ENCODE data around the gene HERC3.

Gene HERC3

DNA sequence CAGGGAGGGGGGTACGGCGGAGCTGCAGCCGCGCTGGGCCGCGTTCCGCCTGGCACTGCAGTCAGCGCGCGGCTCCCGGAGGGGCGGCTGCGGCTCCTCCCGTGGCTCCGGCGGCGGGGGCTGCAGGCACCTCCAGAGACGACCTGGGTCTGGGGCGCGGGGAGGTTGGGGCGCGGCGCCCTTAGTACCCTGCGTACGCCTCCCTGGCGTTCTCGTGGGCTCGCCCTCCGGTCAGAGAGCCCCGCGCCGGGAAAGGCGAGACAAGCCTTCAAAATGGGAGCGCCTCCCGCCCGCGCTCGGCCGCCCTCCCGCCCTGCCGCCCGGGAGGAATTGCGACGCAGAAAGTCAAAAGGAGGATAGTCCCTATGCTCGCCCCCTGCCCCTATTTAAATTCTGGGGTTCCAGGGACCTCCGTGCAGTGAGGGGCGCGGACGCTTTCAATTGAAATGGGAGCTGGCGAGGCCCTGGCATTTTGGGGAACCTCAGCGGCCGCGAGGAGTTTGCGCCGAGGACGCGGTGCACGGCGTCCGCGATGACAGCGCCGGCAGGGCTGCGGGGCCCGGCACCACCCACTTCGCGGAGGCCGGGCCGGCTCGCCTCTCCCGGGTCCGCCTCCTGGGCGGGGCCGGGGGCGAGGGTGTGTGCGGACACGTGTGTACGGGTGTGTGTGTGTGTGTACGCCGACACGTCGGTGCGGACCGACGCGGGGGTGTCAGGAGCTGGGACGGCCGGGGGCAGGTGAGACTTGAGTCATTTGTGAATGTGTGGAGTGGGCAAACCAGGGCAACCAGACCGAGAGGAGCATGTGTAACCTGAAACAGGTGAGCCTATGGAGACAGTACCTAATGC lies 544 bp downstream of the HERC3 start:
- Histone ChIP-seq H2AFZ (ENCODE audit: insufficient read depth, low read length, poor library complexity) (peak overlapping the region; percentile 79), H3K79me2 (ENCODE audit: control insufficient read depth, insufficient read depth, low read length, poor library complexity) (no peaks in the 10 kb centered on the region), H4K12ac (ENCODE audit: low read depth, low read length) (peak overlapping the region; percentile 11), H3K27me3 (ENCODE audit: insufficient read depth, low read length) (peaks cover 2% of the 10 kb centered on the region), H2BK5ac (ENCODE audit: low read depth, low read length, poor library complexity) (no peak overlapping the region), H3K27ac (ENCODE audit: low read depth, low read length) (no peak overlapping the region), H2BK120ac (ENCODE audit: insufficient read depth, low read length, poor library complexity) (no peak overlapping the region), H3K9me3 (ENCODE audit: insufficient read depth, low read depth, low read length) (no peaks in the 10 kb centered on the region), H3K4me2 (ENCODE audit: low read length) (peak overlapping the region; percentile 100), H4K8ac (ENCODE audit: low read depth, low read length) (peak overlapping the region; percentile 59), H2BK12ac (ENCODE audit: low read length) (no peak overlapping the region), H3K9ac (ENCODE audit: low read length) (no peak overlapping the region), H3K23ac (ENCODE audit: low read length) (no peak overlapping the region), H2AK5ac (ENCODE audit: low read length) (no peak overlapping the region), H3K14ac (ENCODE audit: low read length) (no peak overlapping the region), H3K36me3 (ENCODE audit: control insufficient read depth in 1 of 2, insufficient read depth in 2 of 2, low read length in 2 of 2) (no peaks in the 10 kb centered on the region), H3K4ac (ENCODE audit: low read depth, low read length) (no peak overlapping the region), H3K79me1 (ENCODE audit: low read length) (peaks cover 6% of the 10 kb centered on the region), H4K91ac (ENCODE audit: low read depth, low read length) (no peak overlapping the region), H3K18ac (ENCODE audit: low read length) (peak overlapping the region; percentile 30), H3K4me1 (ENCODE audit: control insufficient read depth in 1 of 2, insufficient read depth in 2 of 2, low read length in 2 of 2) (no peaks in the 10 kb centered on the region), H3K4me3 (ENCODE audit: low read depth, low read length) (peak overlapping the region; percentile 85)
- WGBS (ENCODE audit: extremely low coverage, insufficient coverage, insufficient read length) = no CpG with 5 or more reads among the region's 89 CpGs
- peak; percentile 85 to 88 for DNase-seq

DNA sequence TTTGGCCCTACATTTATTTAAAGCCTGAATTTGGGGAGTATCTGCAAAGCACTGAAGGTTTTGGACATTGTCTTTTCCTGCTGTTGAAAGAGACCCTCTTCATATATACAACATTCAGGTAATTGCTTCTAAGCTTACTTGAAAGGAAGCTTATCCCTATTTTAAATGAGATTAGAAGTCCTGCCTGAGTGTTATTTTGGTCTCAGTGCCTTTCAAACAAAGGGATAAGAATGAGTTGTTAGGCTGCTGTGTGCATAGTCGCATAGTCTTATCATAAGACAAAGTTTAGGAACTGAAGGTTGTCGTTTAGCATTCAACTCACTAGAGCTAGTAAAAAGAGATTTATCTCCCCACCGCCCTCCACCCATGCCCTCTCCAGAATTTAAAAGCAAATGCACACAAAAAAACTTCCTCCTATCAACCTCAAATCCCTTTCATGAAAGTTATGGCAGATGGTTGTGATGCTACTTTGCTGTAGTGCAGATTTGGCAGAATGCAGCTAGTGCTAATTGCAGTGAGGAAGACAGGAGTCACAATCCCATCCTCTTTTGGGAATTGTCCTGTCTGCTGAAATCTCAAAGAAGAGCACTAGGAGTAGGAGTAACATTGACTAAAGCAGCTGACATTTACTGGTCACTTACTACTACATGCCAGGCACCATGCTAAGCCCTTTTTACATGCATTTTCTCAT lies 5.8 kb downstream of the HERC3 start:
- no peak for DNase-seq
- Histone ChIP-seq H3K4me2 (ENCODE audit: low read length) (no peak overlapping the region), H2BK5ac (ENCODE audit: low read depth, low read length, poor library complexity) (no peak overlapping the region), H3K27ac (ENCODE audit: low read depth, low read length) (no peak overlapping the region), H4K8ac (ENCODE audit: low read depth, low read length) (no peak overlapping the region), H2BK12ac (ENCODE audit: low read length) (no peak overlapping the region), H2BK120ac (ENCODE audit: insufficient read depth, low read length, poor library complexity) (no peak overlapping the region), H3K9ac (ENCODE audit: low read length) (no peak overlapping the region), H2AK5ac (ENCODE audit: low read length) (no peak overlapping the region), H3K9me3 (ENCODE audit: insufficient read depth, low read depth, low read length) (no peaks in the 10 kb centered on the region), H3K23ac (ENCODE audit: low read length) (no peak overlapping the region), H4K91ac (ENCODE audit: low read depth, low read length) (no peak overlapping the region), H3K4me3 (ENCODE audit: low read depth, low read length) (no peak overlapping the region), H3K4me1 (ENCODE audit: control insufficient read depth in 1 of 2, insufficient read depth in 2 of 2, low read length in 2 of 2) (no peaks in the 10 kb centered on the region), H2AFZ (ENCODE audit: insufficient read depth, low read length, poor library complexity) (no peak overlapping the region), H3K36me3 (ENCODE audit: control insufficient read depth in 1 of 2, insufficient read depth in 2 of 2, low read length in 2 of 2) (no peaks in the 10 kb centered on the region), H3K79me2 (ENCODE audit: control insufficient read depth, insufficient read depth, low read length, poor library complexity) (no peaks in the 10 kb centered on the region), H3K18ac (ENCODE audit: low read length) (no peak overlapping the region), H3K14ac (ENCODE audit: low read length) (no peak overlapping the region), H3K79me1 (ENCODE audit: low read length) (no peaks in the 10 kb centered on the region), H3K27me3 (ENCODE audit: insufficient read depth, low read length) (no peaks in the 10 kb centered on the region), H4K12ac (ENCODE audit: low read depth, low read length) (no peak overlapping the region), H3K4ac (ENCODE audit: low read depth, low read length) (no peak overlapping the region)
- WGBS (ENCODE audit: extremely low coverage, insufficient coverage, insufficient read length) = no CpG with 5 or more reads among the region's 3 CpGs

DNA sequence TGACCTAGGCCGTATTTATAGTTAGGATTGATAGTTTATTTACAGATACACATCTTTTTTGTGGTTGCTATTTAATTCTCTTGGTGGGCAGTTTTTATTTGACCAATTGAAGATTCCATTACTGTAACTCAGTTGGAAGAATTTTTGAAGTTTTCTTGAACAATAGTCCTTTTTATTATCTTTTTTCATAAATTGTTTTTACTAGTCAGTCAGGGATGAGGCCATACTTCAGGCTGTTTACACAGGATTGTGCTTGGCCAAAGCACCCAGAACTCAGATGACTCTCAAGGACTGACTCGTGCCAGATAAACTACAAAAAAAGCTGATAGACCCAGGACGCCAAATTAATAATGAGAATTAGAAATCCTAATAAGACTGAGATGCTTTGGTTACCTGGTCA lies 7.0 kb downstream of the HERC3 start:
- H3K9me3 ChIP-seq (ENCODE audit: insufficient read depth, low read depth, low read length) = no peaks in the 10 kb centered on the region
- WGBS (ENCODE audit: extremely low coverage, insufficient coverage, insufficient read length) = no CpG with 5 or more reads among the region's 3 CpGs

DNA sequence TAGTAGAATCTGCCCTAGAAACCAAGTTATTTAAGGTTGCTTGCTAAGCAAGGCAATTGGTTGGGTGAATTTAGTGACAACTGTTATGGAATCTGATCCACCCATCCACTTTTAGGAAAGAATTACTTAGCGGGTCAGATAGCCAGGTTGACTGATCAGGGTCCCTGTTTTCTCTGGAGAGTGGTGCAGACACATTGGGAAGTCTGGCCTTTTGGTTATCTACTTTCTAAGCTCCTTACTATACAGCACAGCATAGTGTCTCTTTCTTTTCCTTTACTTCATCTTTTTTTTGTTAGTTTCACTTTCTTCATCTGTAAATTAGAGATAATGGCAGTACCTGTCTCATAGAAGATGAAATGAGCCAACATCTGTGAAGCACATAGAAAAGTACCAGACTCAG lies 7.4 kb downstream of the HERC3 start:
- Histone ChIP-seq H3K4me2 (ENCODE audit: low read length) (no peak overlapping the region), H3K23ac (ENCODE audit: low read length) (no peak overlapping the region), H2BK12ac (ENCODE audit: low read length) (no peak overlapping the region), H3K27ac (ENCODE audit: low read depth, low read length) (no peak overlapping the region), H2AFZ (ENCODE audit: insufficient read depth, low read length, poor library complexity) (no peak overlapping the region), H2AK5ac (ENCODE audit: low read length) (no peak overlapping the region), H3K79me2 (ENCODE audit: control insufficient read depth, insufficient read depth, low read length, poor library complexity) (no peaks in the 10 kb centered on the region), H3K4ac (ENCODE audit: low read depth, low read length) (no peak overlapping the region), H3K18ac (ENCODE audit: low read length) (no peak overlapping the region), H3K9me3 (ENCODE audit: insufficient read depth, low read depth, low read length) (no peaks in the 10 kb centered on the region), H3K4me3 (ENCODE audit: low read depth, low read length) (no peak overlapping the region), H4K91ac (ENCODE audit: low read depth, low read length) (no peak overlapping the region), H4K8ac (ENCODE audit: low read depth, low read length) (no peak overlapping the region), H3K9ac (ENCODE audit: low read length) (no peak overlapping the region), H3K14ac (ENCODE audit: low read length) (no peak overlapping the region), H3K79me1 (ENCODE audit: low read length) (no peaks in the 10 kb centered on the region), H2BK120ac (ENCODE audit: insufficient read depth, low read length, poor library complexity) (no peak overlapping the region), H3K27me3 (ENCODE audit: insufficient read depth, low read length) (no peaks in the 10 kb centered on the region), H4K12ac (ENCODE audit: low read depth, low read length) (no peak overlapping the region), H3K36me3 (ENCODE audit: control insufficient read depth in 1 of 2, insufficient read depth in 2 of 2, low read length in 2 of 2) (no peaks in the 10 kb centered on the region), H2BK5ac (ENCODE audit: low read depth, low read length, poor library complexity) (no peak overlapping the region), H3K4me1 (ENCODE audit: control insufficient read depth in 1 of 2, insufficient read depth in 2 of 2, low read length in 2 of 2) (no peaks in the 10 kb centered on the region)
- DNase-seq = no peak
- WGBS (ENCODE audit: extremely low coverage, insufficient coverage, insufficient read length) = no CpG with 5 or more reads among the region's 1 CpG

More for the DNA sequence above, 7.0 kb downstream of the HERC3 start:
- Histone ChIP-seq H3K9ac (ENCODE audit: low read length) (no peak overlapping the region), H2AK5ac (ENCODE audit: low read length) (no peak overlapping the region), H2BK12ac (ENCODE audit: low read length) (no peak overlapping the region), H3K4me3 (ENCODE audit: low read depth, low read length) (no peak overlapping the region), H3K27ac (ENCODE audit: low read depth, low read length) (no peak overlapping the region), H4K8ac (ENCODE audit: low read depth, low read length) (no peak overlapping the region), H3K79me1 (ENCODE audit: low read length) (no peaks in the 10 kb centered on the region), H4K91ac (ENCODE audit: low read depth, low read length) (no peak overlapping the region), H3K79me2 (ENCODE audit: control insufficient read depth, insufficient read depth, low read length, poor library complexity) (no peaks in the 10 kb centered on the region), H3K4me2 (ENCODE audit: low read length) (no peak overlapping the region), H3K23ac (ENCODE audit: low read length) (no peak overlapping the region), H3K14ac (ENCODE audit: low read length) (no peak overlapping the region), H3K18ac (ENCODE audit: low read length) (no peak overlapping the region), H3K27me3 (ENCODE audit: insufficient read depth, low read length) (no peaks in the 10 kb centered on the region), H2BK5ac (ENCODE audit: low read depth, low read length, poor library complexity) (no peak overlapping the region), H2AFZ (ENCODE audit: insufficient read depth, low read length, poor library complexity) (no peak overlapping the region), H3K4me1 (ENCODE audit: control insufficient read depth in 1 of 2, insufficient read depth in 2 of 2, low read length in 2 of 2) (no peaks in the 10 kb centered on the region), H3K36me3 (ENCODE audit: control insufficient read depth in 1 of 2, insufficient read depth in 2 of 2, low read length in 2 of 2) (no peaks in the 10 kb centered on the region), H4K12ac (ENCODE audit: low read depth, low read length) (no peak overlapping the region), H2BK120ac (ENCODE audit: insufficient read depth, low read length, poor library complexity) (no peak overlapping the region), H3K4ac (ENCODE audit: low read depth, low read length) (no peak overlapping the region)
- no peak for DNase-seq

Measured in trophoblast cell (in vitro differentiated cells and primary cell).